Central memory CD4-positive, alpha-beta T cell (primary cell): ENCODE measurements around the gene CPVL.

ENCODE experiments used
- DNase-seq: peaks from one replicate; pipeline ENCODE4 v3.0.0; 2022

The CPVL gene

DNA sequence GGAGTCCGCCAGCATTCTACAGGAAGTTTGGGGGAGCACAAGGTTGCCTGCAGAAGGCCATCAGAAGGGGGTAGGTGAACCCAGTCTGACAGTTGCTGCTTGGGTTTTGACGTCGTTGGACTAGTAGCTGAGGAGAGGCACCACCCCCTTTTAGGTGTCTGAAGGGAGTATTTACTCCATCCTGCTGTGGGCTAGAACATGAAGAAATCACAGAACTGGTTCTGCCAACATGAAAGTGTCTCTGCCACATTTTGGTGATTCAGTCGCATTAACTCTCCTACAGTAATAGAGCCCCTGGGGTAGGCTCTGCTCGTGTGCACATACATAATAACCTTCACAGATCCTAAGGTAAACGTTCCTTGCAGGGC, 187.4 kb downstream of the CPVL start:
- DNase-seq, result no peak

DNA sequence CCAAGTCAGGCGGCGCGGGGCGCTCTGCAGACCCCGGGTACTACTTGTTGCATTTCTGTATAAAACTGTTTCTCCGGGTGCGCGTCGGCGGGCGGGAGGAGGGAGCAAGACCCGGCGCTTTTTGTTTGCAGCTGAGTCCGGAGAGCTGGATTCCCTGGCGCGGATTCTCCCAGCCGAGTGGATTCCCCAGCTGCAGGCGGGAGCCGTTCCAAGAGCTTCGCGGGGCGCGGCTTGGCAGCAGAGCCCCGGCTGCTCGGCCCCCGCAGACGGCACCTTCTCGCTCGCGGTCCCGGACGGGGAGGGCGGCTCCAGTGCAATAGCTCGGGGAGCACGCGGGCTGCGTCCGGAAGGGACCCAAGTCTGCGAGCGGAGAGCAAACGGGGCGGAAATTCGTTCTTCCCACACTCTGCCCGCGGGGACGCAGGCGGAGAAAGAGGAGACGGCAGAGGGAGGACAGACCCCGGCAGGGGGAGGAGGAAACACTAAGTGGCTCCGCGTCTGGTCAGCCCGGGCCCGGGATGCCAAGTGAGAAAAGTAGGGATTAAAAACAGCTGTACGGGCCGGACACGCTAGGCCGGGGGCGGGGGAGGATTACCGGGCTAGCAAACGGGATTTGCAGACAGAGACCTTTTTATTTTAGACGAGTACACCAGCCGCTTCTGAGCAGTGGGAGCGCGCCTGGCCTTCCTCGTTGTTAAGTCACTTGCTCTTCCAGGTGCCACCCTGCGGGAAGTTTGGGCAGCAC, 187.9 kb downstream of the CPVL start, which contains the start of gene TRIL:
Gene TRIL, minus strand, starts transcription at position 96 of the 745 bp plus-strand sequence. CDS start 284 bp downstream, outside the sequence.
- no peak for DNase-seq

GRCh38 chr7:28957751-28958234, 188.5 kb downstream of the CPVL start:
- no peak for DNase-seq

DNA sequence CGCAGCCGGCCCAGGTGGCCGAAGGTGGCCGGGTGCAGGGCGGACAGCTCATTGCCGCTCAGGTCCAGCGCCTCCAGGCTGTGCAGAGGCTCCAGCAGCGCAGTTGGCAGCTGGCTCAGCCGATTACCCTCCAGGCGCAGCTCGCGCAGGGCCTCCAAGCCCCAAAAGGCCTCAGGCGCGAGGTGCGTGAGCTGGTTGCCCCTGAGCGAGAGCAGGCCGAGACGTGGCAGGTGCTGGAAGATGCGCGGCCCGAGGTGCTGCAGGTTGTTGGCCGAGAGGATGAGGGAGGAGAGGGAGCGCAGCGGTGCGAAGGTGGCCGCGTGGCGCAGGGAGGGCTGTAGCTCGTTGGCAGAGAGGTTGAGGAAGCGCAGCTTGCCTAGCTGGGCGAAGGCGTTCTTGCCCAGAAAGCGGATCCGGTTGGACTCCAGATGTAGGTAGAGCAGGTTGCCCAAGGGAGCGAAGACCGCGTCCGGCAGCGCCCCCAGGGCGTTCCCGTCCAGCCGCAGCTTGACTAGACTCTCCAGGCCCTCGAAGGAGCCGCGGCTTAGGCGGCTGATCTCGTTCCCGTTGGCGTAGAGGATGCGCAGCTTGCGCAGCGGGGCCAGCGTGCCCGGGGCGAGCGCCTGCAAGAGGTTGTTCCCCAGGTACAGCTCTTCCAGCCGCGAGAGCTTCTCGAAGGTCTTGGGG, 189.1 kb downstream of the CPVL start:
- no peak for DNase-seq

DNA sequence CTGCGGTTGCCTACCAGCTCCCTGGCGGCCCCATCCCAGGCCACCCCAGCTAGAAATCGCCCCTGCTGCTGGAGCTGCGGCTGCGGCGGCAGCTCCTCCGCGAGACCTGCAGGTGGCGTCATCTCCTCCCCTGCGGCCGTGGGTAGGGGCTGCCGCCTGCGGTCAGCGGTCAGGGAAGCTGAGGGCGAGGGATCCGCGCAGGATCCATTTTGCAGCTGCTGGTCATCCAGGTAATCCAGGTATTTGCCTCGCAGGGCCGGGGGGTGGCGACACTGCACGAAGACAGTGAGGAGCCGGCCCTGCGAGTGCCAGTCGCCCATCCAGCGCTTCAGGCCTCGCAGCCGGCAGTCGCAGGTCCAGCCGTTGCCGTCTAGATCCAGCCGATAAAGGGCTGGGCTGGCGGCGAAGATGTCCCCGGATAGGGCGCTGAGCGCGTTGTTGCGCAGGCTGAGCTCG, 189.7 kb downstream of the CPVL start:
- DNase-seq, result no peak

- DNase-seq, result no peak
Measured at GRCh38 chr7:28955718-28956607, 190.4 kb downstream of the CPVL start.

GRCh38 chr7:28955356-28955717, 191.0 kb downstream of the CPVL start:
- DNase-seq, result no peak

GRCh38 chr7:28954946-28955345, 191.4 kb downstream of the CPVL start:
- no peak for DNase-seq

- DNase-seq, result no peak
Measured at GRCh38 chr7:28954471-28954870, 191.9 kb downstream of the CPVL start.

GRCh38 chr7:28953633-28954032, 192.7 kb downstream of the CPVL start:
- no peak for DNase-seq
